ENCODE measurements around the gene CD2.
A peak's percentile ranks its signal among the peaks of the same experiment; 100 is the strongest.
"Not testable (repeated sequence)": the region's sequence is repeated elsewhere in the genome, so short reads cannot be mapped to it uniquely, and the experiment has no call there.

Gene CD2

GRCh38 chr1:116733476-116734365 is 20.5 kb upstream of the CD2 start:
- DNase-seq = peak; percentile 27

GRCh38 chr1:116735246-116735645 is 19.0 kb upstream of the CD2 start:
- no peak for DNase-seq

GRCh38 chr1:116737020-116737854 is 17.0 kb upstream of the CD2 start:
- peak; percentile 75 for DNase-seq

DNA sequence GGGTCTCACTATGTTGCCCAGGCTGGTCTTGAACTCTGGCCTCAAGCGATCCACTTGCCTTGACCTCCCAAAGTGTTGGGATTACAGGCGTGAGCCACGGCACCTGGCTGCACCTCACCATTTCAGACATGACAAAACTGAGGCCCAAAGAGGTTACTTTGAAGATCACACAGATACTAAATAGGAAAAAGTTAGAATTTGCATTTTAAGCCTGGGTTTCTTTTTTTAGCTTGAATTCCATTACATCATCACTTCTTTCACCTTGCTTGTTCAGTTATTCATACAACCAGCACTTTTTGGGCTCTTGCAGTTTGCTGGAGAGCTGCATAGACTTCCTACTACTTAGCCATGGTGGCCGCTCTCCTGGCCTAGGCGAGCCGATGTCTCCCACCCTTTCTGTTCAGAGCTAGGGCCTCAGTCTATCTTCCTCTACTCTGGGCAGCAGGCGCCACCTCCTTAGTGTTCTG is 16.3 kb upstream of the CD2 start:
- no peak for DNase-seq

DNA sequence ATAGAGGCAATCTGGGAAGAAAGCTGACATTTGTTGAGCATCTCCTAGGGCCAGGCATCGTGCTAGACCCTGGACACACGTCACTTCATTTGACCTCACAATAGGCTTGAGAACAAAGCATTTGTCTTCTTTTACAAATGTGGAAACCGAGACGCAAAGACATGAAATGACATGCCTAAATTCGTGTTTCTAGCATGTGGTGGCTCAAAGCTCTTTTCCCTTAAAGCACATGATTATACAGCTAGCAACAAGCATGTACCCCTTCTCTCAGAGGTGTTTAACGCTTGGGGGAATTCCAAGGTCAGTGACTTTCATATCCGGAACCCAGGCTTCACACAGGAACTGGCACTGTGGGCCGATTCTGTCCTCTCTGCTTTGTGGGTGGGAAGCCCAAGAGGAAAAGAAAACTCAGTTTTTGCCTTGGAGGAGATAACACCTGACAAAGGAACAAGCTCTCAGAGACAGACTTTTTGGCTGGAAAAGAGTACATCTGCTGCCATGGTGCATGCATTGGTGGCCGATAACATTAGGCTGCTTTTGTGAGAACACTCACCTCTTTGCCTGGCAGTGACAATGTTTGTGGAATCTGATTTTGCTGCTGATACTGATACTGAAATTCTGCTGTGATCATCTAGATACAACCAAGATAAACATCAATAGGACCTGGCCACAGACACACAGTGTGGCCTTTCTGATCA is 15.4 kb upstream of the CD2 start:
- no peak for DNase-seq

DNA sequence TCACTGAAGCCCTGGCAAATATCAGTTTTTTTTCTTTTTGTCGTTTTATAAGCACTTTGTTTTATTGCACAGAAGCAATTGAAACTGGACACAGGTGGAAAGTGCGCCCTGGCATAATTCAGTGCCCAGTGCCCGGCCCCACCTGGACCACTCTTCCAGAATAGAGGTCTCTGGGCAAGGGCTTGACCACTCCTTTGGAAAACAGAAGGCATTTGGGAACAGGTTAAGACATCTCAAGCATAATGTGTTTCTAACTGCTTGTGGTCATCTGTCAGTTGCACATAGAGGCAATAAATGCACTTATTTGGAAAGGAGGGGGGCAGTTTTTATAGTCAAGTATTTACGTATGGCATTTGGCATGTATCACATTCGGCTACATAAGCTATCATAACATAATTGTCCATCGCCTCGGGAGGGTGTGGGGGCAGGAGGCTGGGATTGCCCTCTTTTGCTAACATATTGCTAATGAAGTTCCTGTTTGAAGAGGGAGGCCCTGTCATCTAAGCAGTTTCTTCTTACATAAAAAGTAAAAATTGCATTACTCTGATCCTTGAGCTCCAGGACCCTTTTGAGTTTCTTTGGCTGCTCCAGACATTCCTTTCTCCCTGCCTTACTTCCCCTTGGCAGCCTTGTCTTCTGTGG is 14.7 kb upstream of the CD2 start:
- DNase-seq = no peak

DNA sequence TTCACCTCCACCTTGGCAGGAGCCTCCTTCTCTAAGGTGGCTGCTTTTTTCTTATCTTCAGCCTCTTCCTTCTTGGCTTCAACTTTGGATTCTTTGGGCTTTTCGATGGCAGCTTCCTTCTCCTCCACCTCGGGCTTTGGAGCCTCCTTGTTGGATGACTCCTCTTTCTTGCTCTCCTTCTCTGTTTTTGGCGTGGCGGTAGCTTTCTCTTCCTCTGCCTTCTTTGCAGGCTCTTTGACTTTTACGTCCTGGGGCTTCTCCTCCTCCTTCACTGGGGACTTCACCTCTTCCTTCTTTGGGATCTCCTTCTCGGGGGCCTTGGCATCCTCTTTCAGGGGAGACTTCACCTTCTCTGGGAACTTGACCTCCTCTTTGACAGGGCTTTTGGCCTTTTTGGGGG is 13.9 kb upstream of the CD2 start:
- DNase-seq = no peak

DNA sequence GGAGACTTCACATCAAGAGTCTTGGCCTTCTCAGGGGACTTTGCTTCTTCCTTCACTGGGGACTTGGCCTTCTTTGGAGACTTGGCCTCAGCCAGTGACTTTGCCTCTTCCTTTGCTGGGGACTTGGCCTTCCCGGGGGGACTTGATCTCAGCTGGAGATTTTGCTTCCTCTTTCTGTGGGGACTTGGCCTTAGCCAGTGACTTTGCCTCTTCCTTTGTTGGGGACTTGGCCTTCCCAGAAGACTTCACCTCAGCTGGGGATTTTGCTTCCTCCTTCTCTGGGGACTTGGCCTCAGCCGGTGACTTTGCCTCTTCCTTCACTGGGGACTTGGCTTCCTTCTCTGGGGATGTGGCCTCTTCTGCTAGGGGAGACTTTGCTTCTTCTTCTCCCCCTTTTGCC is 13.5 kb upstream of the CD2 start:
- no peak for DNase-seq

DNA sequence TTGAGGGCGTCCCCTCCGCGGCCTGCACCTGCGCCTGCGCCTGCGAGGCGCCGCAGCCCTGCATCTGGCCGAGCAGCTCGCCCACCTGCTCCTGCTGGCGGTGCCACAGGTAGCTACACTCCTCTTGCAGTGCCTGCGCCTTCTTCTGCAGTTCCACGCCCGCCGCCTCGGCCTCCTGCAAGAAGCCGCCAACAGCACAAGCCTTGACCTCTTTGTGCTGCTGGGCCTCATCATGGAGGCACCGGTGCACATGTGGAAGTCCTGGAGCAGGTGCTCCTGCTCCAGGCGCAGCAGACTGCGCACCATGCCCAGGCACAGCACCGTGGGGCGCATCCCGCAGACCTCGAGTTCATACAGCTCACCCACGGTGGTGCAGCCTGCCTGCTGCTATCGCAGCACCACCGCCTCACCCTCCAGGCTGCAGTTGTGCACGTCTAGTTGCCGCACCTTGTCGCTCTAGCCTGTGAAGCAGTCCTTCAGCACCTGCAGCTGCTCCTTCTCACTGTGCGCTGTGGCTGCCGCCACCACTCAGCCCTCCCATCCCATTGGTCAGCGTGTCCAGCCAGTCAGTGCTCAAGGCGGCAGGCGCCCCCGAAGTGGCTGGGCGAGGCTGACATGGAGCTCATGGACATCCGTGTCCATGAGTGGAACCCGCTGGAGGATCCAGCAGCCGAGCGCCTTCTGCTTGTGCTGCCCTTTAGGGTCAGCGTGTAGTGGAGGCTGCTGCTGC is 12.2 kb upstream of the CD2 start:
- DNase-seq = no peak

GRCh38 chr1:116743535-116743934 is 10.7 kb upstream of the CD2 start:
- DNase-seq = no peak

GRCh38 chr1:116748272-116748671 is 6.0 kb upstream of the CD2 start:
- DNase-seq = no peak

- no peak for DNase-seq
Observed at GRCh38 chr1:116751146-116751545, 3.1 kb upstream of the CD2 start.

DNA sequence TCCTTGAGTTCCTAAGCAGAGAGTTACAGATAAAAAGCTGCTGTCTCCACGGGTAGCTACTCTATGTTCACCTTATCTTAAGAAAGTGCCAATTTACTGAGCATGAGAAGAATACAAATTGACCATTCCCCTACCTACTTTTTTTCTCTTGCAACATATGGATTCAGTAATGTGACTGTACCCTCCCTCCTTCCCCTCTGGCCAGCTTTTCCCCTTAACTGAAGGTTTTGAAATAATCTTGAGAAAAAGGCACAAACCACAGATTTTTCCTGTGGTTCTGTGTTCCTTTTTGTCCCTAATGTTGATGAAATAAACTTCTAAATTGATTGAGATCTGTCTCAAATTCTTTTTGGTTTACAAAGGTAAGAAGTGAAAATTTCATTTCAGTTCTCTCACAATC is 2.6 kb upstream of the CD2 start:
- no peak for DNase-seq

GRCh38 chr1:116753312-116753711 is 918 bp upstream of the CD2 start:
- no peak for DNase-seq

DNA sequence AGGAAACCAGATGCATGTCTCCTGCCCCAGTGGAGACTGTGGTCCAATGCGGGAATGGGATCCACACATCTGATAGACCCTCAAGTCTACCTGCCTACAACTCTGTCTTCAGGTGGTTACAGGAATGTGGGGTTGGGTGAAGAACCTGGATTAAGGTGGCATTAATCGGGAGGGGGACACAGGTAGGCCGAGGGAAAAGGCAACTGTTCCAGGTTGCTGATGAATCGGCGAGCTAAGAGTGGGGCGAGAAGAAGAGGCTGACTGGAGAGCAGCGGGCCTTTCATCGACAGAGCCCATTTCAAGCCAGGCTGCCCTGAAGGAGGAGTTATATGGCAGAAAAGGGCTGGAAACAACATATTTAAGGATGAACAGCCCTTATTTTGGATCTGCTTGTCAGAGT is 836 bp downstream of the CD2 start:
- no peak for DNase-seq

DNA sequence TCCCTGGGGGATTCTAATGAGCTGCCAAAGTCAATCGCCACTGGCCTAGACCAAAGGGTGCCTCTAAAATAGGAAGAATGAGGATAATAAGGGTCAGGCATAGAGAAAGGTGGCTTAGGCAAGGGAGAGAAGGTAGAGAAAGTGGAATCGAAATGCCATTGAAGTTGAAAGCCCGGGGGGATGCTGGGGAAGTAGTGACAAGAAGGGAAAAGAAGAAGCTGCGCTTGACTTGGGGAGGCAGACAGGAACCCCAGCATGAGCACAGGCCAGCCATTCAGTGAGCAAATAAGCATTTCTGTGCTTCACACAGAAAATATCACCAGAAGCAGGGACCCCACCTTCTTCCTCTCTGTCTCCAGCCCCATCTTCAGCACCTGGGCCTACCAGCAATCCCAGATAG is 1.5 kb downstream of the CD2 start:
- no peak for DNase-seq

- not testable (repeated sequence) for DNase-seq
Observed at GRCh38 chr1:116756092-116756491, 1.9 kb downstream of the CD2 start.

DNA sequence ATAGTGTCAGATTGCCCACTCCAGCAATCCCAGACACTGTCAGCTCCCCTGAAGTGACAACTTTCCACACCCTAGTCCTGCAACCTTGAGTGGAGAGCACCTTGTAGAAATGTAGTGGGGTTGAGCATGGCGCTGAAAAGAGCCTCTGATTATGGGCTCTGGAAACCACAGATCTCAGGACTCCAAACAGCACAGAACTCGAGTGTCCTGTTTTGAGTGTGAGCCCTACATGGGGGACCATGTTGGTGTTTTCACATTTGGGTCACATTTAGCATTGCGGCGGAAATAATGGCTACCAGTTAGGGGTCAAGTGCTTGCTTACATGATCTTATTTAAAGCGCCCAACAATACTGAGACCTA is 4.2 kb downstream of the CD2 start:
- DNase-seq = not testable (repeated sequence)

GRCh38 chr1:116759636-116760035 is 5.4 kb downstream of the CD2 start:
- DNase-seq = no peak

GRCh38 chr1:116760487-116760886 is 6.3 kb downstream of the CD2 start:
- no peak for DNase-seq

GRCh38 chr1:116760996-116761665 is 6.9 kb downstream of the CD2 start:
- no peak for DNase-seq

GRCh38 chr1:116762281-116762680 is 8.1 kb downstream of the CD2 start:
- DNase-seq = no peak
